ENCODE measurements around the gene EEF1A1. TPM values are rescaled to one million over a fixed set of nuclear protein-coding genes. Genes with fewer than 3 reads are reported as not detected.

The EEF1A1 gene
- total and polyA plus RNA-seq, 12 donors: 7,361 to 13,514 (median 9,351) TPM

DNA sequence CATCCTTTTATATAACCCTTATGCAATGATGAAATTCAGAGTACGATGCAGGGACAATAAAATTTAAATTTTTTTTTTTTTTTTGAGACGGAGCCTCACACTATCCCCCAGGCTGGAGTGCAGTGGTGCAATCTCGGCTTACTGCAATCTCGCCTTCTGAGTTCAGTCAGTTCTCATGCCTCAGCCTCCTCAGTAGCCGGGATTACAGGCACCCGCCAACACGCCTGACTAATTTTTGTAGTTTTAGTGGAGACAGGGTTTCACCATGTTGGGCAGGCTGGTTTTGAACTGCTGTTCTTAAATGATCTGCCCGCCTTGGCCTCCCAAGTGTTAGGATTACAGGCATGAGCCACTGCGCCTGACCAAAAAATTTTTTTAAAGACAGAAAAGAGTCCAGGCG lies 44.1 kb downstream of the EEF1A1 start:
- no peaks in the 10 kb centered on the region for H3K9me3 ChIP-seq (replicated peaks in 1 of 3)
- H3K27ac ChIP-seq: no peak overlapping the region
- H3K4me1 ChIP-seq (replicated peaks in 1 of 2): no peaks in the 10 kb centered on the region
- TF ChIP-seq POLR2A (IDR thresholded peaks at IDR 0.05): no peak
- TF ChIP-seq, protein P1, sequence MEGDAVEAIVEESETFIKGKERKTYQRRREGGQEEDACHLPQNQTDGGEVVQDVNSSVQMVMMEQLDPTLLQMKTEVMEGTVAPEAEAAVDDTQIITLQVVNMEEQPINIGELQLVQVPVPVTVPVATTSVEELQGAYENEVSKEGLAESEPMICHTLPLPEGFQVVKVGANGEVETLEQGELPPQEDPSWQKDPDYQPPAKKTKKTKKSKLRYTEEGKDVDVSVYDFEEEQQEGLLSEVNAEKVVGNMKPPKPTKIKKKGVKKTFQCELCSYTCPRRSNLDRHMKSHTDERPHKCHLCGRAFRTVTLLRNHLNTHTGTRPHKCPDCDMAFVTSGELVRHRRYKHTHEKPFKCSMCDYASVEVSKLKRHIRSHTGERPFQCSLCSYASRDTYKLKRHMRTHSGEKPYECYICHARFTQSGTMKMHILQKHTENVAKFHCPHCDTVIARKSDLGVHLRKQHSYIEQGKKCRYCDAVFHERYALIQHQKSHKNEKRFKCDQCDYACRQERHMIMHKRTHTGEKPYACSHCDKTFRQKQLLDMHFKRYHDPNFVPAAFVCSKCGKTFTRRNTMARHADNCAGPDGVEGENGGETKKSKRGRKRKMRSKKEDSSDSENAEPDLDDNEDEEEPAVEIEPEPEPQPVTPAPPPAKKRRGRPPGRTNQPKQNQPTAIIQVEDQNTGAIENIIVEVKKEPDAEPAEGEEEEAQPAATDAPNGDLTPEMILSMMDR (IDR thresholded peaks at IDR 0.05): no peak
- H3K4me3 ChIP-seq: no peak overlapping the region
- intact Hi-C loops (cut with DNase I): no loop called here
- no peaks in the 10 kb centered on the region for H3K27me3 ChIP-seq
- peaks cover 0 to 82% of the 10 kb centered on the region in 2 donors for H3K36me3 ChIP-seq (replicated peaks in 1 of 2)
- 94 to 96% (median 95%) methylated on average over 10 of the region's 10 CpGs for WGBS, 4 donors
- no peak for DNase-seq

DNA sequence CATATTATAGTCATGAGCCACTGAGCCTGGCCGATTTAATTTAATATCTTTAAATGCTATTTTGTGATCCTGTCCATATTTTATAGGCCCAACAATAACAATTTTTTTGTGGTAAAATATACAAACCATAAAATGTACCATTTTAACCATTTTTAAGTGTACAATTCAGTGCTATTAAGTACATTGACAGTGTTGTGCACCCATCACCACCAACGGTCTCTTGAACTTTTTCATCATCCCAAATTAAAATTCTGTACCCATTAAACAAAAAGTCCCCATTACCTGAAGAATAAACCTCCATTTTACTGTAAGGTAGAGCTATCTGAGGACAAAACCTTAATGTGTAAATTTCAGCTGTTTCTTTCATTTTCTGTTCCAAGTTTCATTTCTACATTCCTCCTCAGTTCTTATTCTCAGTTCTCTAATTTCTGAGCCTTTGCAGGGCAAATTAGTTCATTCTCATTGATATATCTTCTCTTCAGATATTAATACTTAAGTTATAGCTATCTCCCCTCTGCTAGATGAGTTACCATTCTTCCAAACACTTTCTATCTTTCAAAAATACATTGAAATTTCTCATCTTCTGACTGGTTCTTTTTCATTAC lies 49.0 kb downstream of the EEF1A1 start:
- TF ChIP-seq, protein P1 (IDR thresholded peaks at IDR 0.05): no peak
- TF ChIP-seq POLR2A (IDR thresholded peaks at IDR 0.05): no peak
- DNase-seq: no peak
- 74 to 92% (median 78%) methylated on average over 2 of the region's 2 CpGs for WGBS, 4 donors
- intact Hi-C loops (cut with DNase I): no loop called here
- Histone ChIP-seq H3K9me3 (replicated peaks in 1 of 3) (no peaks in the 10 kb centered on the region), H3K4me3 (no peak overlapping the region), H3K36me3 (replicated peaks in 1 of 2) (peaks cover 0 to 94% of the 10 kb centered on the region in 2 donors), H3K27ac (no peak overlapping the region), H3K4me1 (replicated peaks in 1 of 2) (no peaks in the 10 kb centered on the region), H3K27me3 (no peaks in the 10 kb centered on the region)

Small RNA genes within 50 kb of the gene (small RNA-seq; reads per million reads assigned to genes)
- 0 reads per million in 2 donors for gene AL603910.2
- 0 to 0.12 reads per million in 2 donors for gene RN7SL827P

Other genes with a start within 250 kb of the EEF1A1 start
- not detected for gene DPPA5, start 166.8 kb downstream of the EEF1A1 start, total RNA-seq
- not detected for gene DPPA5, start 166.8 kb downstream of the EEF1A1 start, polyA plus RNA-seq
- gene KHDC3L, start 158.4 kb downstream of the EEF1A1 start, total RNA-seq: not detected
- not detected for gene KHDC3L, start 158.4 kb downstream of the EEF1A1 start, polyA plus RNA-seq
- gene OOEP, start 151.1 kb downstream of the EEF1A1 start, total RNA-seq: under 1 TPM in 2 of 9 donors, not detected in 7; 0.74 to 0.90 TPM
- gene OOEP, start 151.1 kb downstream of the EEF1A1 start, polyA plus RNA-seq: under 1 TPM in 2 of 3 donors, not detected in 1; 0.13 to 0.26 TPM
- gene DDX43, start 126.2 kb downstream of the EEF1A1 start, total RNA-seq: 1 to 10 TPM in 3 of 9 donors, under 1 TPM in 4, not detected in 2; 0.11 to 1.6 (median 0.95) TPM
- under 1 TPM; 0.40 to 0.51 (median 0.44) TPM for gene DDX43, start 126.2 kb downstream of the EEF1A1 start, polyA plus RNA-seq
- 1 to 10 TPM; 1.2 to 7.8 (median 3.0) TPM for gene CGAS, start 68.7 kb downstream of the EEF1A1 start, total RNA-seq
- gene CGAS, start 68.7 kb downstream of the EEF1A1 start, polyA plus RNA-seq: 1 to 10 TPM; 1.0 to 1.2 (median 1.2) TPM
- gene MTO1, start 59.3 kb downstream of the EEF1A1 start, total RNA-seq: 10 to 100 TPM; 16.9 to 29.9 (median 23.6) TPM
- gene MTO1, start 59.3 kb downstream of the EEF1A1 start, polyA plus RNA-seq: 10 to 100 TPM; 14.0 to 26.0 (median 20.3) TPM
- 10 to 100 TPM in 8 of 9 donors, 1 to 10 TPM in 1; 9.8 to 20.3 (median 14.1) TPM for gene SLC17A5, start 133.0 kb upstream of the EEF1A1 start, total RNA-seq
- 10 to 100 TPM in 1 of 3 donors, 1 to 10 TPM in 2; 1.5 to 12.3 (median 3.0) TPM for gene SLC17A5, start 133.0 kb upstream of the EEF1A1 start, polyA plus RNA-seq
- 1 to 10 TPM; 2.0 to 6.2 (median 5.0) TPM for gene CD109, start 175.2 kb upstream of the EEF1A1 start, total RNA-seq
- gene CD109, start 175.2 kb upstream of the EEF1A1 start, polyA plus RNA-seq: 1 to 10 TPM in 1 of 3 donors, under 1 TPM in 2; 0.47 to 2.1 (median 0.56) TPM

Measured in adrenal gland (tissue), 12 donors.